WI38 (cell line): ENCODE measurements around the gene ZNF423.

Experiments
- H3K4me3 ChIP-seq: 2 replicates; pipeline ENCODE4 v1.5.1; 2011; ENCODE audit warnings: low read depth, mild to moderate bottlenecking, control low read depth, low read length
- TF ChIP-seq, protein P1 (sequence below): IDR thresholded peaks from 2 replicates; pipeline ENCODE4 v1.5.1; 2012; ENCODE audit warnings: low read depth, mild to moderate bottlenecking, control low read depth, low read length

ZNF423 gene

DNA sequence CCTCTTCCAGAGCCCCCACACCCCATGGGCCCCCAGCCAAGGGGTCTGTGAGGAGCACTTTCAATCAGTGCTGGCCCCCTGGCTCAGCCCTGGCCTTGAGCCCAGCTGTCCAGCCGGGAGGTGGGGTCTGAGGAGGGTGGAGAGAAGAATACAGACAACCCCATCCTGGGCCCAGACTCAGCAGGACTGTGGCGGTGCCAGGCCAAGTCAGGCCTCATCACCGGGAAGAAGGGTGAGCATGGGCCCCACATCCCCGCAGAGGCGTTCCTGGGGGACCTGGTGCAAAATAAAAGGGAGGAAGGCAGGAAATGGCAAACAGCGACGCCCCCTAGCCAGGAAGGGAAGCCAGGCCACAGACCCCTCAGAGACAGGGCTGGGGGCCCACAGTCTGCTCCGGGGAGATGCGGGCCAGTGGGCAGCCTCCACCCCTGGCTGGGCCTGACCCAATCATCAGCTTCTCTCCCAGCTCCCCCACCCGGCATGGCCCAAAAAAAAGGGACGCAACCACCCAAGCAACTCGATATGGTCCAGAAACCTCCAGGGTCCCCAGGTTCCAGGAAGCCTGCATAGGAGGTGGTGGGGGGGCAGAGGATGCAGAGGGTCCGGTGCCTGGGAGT lies 20.6 kb downstream of the ZNF423 start:
- TF ChIP-seq, protein P1, sequence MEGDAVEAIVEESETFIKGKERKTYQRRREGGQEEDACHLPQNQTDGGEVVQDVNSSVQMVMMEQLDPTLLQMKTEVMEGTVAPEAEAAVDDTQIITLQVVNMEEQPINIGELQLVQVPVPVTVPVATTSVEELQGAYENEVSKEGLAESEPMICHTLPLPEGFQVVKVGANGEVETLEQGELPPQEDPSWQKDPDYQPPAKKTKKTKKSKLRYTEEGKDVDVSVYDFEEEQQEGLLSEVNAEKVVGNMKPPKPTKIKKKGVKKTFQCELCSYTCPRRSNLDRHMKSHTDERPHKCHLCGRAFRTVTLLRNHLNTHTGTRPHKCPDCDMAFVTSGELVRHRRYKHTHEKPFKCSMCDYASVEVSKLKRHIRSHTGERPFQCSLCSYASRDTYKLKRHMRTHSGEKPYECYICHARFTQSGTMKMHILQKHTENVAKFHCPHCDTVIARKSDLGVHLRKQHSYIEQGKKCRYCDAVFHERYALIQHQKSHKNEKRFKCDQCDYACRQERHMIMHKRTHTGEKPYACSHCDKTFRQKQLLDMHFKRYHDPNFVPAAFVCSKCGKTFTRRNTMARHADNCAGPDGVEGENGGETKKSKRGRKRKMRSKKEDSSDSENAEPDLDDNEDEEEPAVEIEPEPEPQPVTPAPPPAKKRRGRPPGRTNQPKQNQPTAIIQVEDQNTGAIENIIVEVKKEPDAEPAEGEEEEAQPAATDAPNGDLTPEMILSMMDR, result no peak
- no peak overlapping the region for H3K4me3 ChIP-seq

DNA sequence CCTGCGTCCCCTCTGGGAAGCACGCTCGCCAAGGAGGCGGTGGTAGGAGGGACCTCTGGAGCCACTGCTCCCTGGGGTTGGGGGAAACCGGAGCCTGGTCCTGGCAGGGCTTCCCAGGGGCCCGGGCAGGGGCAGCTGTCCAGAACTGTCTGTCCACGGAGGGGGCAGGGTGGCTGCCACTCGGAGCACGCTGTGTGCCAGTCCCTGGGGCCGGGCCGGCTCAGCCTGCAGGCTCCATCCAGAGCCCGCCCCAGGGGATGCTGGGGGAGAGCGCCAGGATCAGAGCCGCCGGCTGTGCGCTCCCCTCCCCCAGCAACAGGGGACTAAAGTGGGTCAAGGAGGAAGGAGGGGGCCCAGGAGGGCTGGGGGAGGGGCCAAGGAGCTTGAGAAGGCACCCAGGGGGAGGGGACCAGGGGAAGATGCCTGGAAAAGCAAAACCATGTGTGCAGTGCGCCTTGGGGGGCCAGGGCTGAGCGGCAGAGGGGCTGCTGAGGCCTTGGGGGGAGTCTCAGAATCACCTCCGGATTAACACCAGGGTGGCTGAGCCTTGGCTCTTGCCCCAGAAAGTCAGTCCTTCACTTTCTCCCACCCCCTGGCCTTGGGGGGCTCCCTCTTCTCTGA lies 21.3 kb downstream of the ZNF423 start:
- no peak overlapping the region for H3K4me3 ChIP-seq
- TF ChIP-seq, protein P1, result no peak

DNA sequence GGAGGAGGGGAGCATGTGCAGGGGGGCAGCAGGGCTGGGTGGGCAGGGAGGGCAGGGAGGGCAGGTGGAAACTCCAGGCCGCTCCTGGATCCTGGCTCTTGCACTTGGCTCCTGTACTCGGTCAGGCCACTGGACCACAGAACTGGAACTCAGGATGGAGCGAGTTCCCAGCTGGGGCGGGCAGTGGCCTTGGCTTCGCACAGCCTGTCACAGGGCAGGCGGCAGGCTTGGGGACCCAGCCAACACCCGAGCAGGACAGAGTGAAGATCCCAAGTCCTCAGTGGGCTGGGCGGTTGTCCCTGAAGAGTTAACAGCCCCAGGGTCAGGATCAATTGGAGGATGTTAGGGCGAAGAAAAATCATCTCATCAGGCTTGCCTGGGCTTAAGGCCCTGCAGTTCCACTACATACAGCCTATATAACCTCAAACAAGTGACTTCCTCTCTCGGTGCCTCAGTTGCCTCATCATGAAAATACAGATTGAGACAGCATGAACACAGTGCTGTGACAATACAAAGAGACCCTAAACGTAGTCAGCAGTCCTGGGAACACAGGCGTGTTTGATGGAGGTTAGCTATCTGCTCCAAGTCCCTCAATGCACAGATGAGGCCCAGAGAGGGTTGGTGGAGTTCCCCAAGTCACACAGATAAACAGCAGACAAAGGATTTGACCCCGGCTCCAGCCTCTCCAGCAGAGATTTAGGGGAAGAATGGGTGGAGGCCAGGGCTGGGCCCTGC lies 21.9 kb downstream of the ZNF423 start:
- H3K4me3 ChIP-seq, result no peak overlapping the region
- TF ChIP-seq, protein P1, result no peak

DNA sequence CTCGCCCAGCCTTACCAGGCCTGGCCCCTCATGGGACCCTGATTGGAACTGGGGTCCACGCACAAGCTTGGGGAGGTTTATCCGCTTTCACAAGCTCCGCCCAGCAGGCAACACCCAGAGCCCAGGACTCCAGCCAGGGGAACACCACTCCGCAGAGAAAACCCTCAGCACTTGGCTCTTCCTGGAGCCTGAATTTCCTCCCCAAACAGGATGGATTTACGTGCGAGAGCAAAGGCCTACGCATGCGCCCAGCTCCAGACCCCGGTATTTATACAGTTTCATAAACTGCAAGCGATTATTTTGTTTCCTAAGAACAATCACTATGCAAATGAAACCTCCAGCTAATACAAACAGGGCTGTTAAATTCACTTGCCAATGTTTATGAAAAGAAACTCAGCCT lies 22.8 kb downstream of the ZNF423 start:
- TF ChIP-seq, protein P1, result no peak
- H3K4me3 ChIP-seq, result no peak overlapping the region

DNA sequence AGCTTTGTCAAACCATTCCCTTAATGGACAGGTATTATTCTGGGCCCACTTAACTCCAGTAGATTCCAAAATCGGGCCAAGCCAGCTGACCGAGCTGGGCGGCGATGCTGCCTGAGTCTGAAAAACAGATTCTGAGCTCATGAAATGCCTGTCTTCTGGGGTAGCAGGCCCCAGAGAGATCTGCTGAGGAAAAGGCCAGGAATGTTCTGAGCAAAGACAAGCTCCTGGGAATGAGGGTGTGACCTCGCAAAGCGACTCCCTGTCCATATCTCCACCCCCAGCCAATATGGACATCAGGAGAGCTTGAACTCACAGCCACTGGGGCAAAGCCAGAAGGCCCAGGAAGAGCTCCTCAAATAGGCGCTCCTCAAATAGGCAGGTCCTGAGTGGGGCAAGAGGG lies 23.7 kb downstream of the ZNF423 start:
- no peak overlapping the region for H3K4me3 ChIP-seq
- TF ChIP-seq, protein P1, result no peak

DNA sequence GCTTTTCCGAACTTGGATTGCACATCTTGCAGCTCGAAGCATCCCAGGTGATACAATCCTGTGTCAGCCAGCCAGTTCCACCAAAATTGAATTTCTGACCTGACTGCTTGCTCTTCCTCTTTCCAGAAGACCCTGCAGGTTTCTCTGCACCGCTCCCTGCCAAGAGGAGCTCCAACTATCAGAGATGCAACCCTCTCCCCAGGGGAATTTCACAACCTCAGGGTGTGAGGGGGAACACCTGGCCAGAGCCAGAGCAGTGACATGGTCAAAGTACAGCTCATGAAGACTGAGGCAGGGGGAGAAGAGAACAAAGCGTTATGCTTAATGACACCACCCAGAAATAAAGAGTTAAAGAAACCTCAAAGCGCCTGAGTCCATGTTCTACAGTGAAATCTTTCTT lies 25.0 kb downstream of the ZNF423 start:
- no peak overlapping the region for H3K4me3 ChIP-seq
- TF ChIP-seq, protein P1, result no peak
